GM21381 (cell line): ENCODE data around the gene FCHO1.
"Not testable (repeated sequence)": the region's sequence is repeated elsewhere in the genome, so short reads cannot be mapped to it uniquely, and the experiment has no call there.

Experiments
- ATAC-seq: cut with Tn5 transposase; IDR thresholded peaks from one replicate; pipeline ENCODE4 v1.9.1; 2021; ENCODE audit warnings: mild to moderate bottlenecking, moderate library complexity; ENCODE audit not compliant: unreplicated experiment

FCHO1 gene

GRCh38 chr19:17790059-17790780, 38.9 kb downstream of the FCHO1 start:
- ATAC-seq = no peak

GRCh38 chr19:17794412-17794730, 43.1 kb downstream of the FCHO1 start:
- no peak for ATAC-seq

- ATAC-seq = no peak
Observed at GRCh38 chr19:17794731-17795494, 43.6 kb downstream of the FCHO1 start, which contains the start of gene B3GNT3. Gene B3GNT3, plus strand, starts transcription at chr19:17795138. Its CDS starts 12,670 bp downstream, at chr19:17807808.

- ATAC-seq = no peak
Observed at GRCh38 chr19:17795495-17795856, 44.2 kb downstream of the FCHO1 start.

- no peak for ATAC-seq
Observed at GRCh38 chr19:17796013-17796837, 44.9 kb downstream of the FCHO1 start.

- ATAC-seq = no peak
Observed at GRCh38 chr19:17796838-17797423, 45.7 kb downstream of the FCHO1 start.

GRCh38 chr19:17797424-17798201, 46.3 kb downstream of the FCHO1 start:
- ATAC-seq = no peak

- not testable (repeated sequence) for ATAC-seq
Observed at GRCh38 chr19:17798599-17798998, 47.3 kb downstream of the FCHO1 start.

- no peak for ATAC-seq
Observed at GRCh38 chr19:17802137-17802858, 51.0 kb downstream of the FCHO1 start.

GRCh38 chr19:17803264-17803896, 52.1 kb downstream of the FCHO1 start:
- no peak for ATAC-seq

- no peak for ATAC-seq
Observed at GRCh38 chr19:17805427-17805826, 54.1 kb downstream of the FCHO1 start.

GRCh38 chr19:17806945-17807344, 55.7 kb downstream of the FCHO1 start:
- no peak for ATAC-seq

- no peak for ATAC-seq
Observed at GRCh38 chr19:17807731-17808316, 56.5 kb downstream of the FCHO1 start.

GRCh38 chr19:17811103-17811502, 59.8 kb downstream of the FCHO1 start:
- ATAC-seq = no peak

GRCh38 chr19:17811681-17812080, 60.4 kb downstream of the FCHO1 start:
- no peak for ATAC-seq

- ATAC-seq = no peak
Observed at GRCh38 chr19:17812099-17812498, 60.8 kb downstream of the FCHO1 start.

GRCh38 chr19:17817668-17818363, 66.5 kb downstream of the FCHO1 start:
- ATAC-seq = no peak

GRCh38 chr19:17821190-17821589, 69.9 kb downstream of the FCHO1 start, which contains the start of gene INSL3:
Gene INSL3, minus strand, starts transcription at chr19:17821519. Its CDS starts 13 bp downstream, at chr19:17821506.
- no peak for ATAC-seq
